ENCODE data around the gene ZPR1. TPM values are rescaled to one million over a fixed set of nuclear protein-coding genes. Genes with fewer than 3 reads are reported as not detected.

ZPR1 gene
- total RNA-seq, 1 experiment from 2014 or later = 139 TPM

DNA sequence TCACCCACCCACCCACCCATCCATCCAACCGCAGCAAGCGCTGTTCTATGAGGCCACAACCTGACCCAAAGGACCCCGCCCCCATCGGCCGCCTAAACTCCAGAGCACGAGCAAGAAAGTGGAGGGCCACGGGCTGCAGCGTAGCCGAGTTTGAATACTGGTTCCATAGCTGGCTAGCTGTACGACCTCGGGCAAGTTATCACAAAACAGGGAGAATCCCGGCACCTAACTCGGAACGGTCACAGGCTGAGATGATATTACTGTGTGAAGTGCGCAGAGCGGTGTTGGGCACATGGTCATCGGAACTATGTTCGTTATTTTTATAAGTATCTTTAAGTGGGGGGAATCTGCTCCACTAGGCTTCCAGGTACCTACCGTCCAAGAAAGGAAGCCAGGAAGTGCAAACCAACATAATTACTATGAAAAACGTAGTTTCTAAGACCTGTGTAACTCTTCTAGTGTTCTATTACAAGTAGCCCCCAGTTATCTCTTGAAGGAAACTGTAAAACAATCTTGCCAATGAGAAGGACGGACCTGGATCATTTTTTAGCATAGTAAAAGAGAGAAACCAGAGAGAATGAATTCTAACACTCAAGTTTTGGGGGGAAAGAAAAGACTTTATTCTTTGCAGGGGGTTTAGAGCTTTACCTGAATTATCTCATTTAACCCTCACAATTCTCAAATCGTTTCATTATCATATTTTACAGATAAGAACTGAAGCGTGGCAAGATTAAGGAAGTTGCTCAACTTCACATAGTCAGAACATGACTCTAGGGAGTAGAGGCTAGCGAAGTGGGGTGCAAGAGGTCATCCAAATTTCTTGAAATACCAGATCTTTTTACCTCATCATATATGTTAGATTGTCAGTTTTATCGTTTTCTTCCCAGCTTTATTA lies 14.4 kb downstream of the ZPR1 start:
- in situ Hi-C loops (cut with HindIII; ENCODE audit: low pct_unique_long_range_greater_than_20kb, low sequenced_read_pairs) = no loop called here
- ChIA-PET POLR2A (interaction anchor here (1.7 kb wide), 1 partner anchor 13 kb away, joined by 3 read pairs; no protein-coding TSS in a partner anchor), CTCF (no interaction called here)
- Histone ChIP-seq H3K36me3 (ENCODE audit: control insufficient read depth, insufficient read depth, low read length) (peaks cover 11% of the 10 kb centered on the region), H3K4me3 (ENCODE audit: low read depth in 2 of 2, low read length in 2 of 2) (peak overlapping the region; percentile 90 to 96), H3K4me1 (ENCODE audit: control insufficient read depth, insufficient read depth, low read length) (peaks cover 20% of the 10 kb centered on the region), H3K27me3 (ENCODE audit: control insufficient read depth, insufficient read depth, low read length) (no peaks in the 10 kb centered on the region), H3K27ac (ENCODE audit: low read length) (peak overlapping the region; percentile 95), H3K9me3 (ENCODE audit: control insufficient read depth, insufficient read depth, low read depth, low read length) (no peaks in the 10 kb centered on the region)
- BruUV-seq (replicated peaks) = TSS peak; percentile 97
- DNase-seq (ENCODE audit: low read depth, low spot score) (no peak), ATAC-seq (peak; percentile 75)
- intact Hi-C loops (cut with micrococcal nuclease; ENCODE audit: unreplicated experiment) = no loop called here
- TF ChIP-seq POLR2AphosphoS5 (IDR thresholded peaks at IDR 0.05; ENCODE audit: low read depth, low read length) (0 out of 2 replicates have a peak, but pooled peaks have one; percentile 33), TCF7L2 (IDR thresholded peaks at IDR 0.05; ENCODE audit: low read depth, low read length) (no peak), SIN3A (IDR thresholded peaks at IDR 0.05; ENCODE audit: borderline replicate concordance, insufficient read depth, low read depth, low read length) (no peak)
- TF ChIP-seq, protein P1, sequence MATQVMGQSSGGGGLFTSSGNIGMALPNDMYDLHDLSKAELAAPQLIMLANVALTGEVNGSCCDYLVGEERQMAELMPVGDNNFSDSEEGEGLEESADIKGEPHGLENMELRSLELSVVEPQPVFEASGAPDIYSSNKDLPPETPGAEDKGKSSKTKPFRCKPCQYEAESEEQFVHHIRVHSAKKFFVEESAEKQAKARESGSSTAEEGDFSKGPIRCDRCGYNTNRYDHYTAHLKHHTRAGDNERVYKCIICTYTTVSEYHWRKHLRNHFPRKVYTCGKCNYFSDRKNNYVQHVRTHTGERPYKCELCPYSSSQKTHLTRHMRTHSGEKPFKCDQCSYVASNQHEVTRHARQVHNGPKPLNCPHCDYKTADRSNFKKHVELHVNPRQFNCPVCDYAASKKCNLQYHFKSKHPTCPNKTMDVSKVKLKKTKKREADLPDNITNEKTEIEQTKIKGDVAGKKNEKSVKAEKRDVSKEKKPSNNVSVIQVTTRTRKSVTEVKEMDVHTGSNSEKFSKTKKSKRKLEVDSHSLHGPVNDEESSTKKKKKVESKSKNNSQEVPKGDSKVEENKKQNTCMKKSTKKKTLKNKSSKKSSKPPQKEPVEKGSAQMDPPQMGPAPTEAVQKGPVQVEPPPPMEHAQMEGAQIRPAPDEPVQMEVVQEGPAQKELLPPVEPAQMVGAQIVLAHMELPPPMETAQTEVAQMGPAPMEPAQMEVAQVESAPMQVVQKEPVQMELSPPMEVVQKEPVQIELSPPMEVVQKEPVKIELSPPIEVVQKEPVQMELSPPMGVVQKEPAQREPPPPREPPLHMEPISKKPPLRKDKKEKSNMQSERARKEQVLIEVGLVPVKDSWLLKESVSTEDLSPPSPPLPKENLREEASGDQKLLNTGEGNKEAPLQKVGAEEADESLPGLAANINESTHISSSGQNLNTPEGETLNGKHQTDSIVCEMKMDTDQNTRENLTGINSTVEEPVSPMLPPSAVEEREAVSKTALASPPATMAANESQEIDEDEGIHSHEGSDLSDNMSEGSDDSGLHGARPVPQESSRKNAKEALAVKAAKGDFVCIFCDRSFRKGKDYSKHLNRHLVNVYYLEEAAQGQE (IDR thresholded peaks at IDR 0.05; ENCODE audit: insufficient read depth in 1 of 2, low read depth in 2 of 2, low read length in 1 of 2) = no peak

GRCh38 chr11:116772443-116773202 lies 15.2 kb downstream of the ZPR1 start, which contains the start of gene BUD13:
Gene BUD13 (minus strand): TSS chr11:116772987. CDS start chr11:116772964, 23 bp downstream.
- Histone ChIP-seq H3K9me3 (ENCODE audit: control insufficient read depth, insufficient read depth, low read depth, low read length) (no peaks in the 10 kb centered on the region), H3K4me3 (ENCODE audit: low read depth in 2 of 2, low read length in 2 of 2) (peak within 1 kb of the TSS; percentile 90 to 96), H3K36me3 (ENCODE audit: control insufficient read depth, insufficient read depth, low read length) (peaks cover 12% of the 10 kb centered on the region), H3K27me3 (ENCODE audit: control insufficient read depth, insufficient read depth, low read length) (no peaks in the 10 kb centered on the region), H3K27ac (ENCODE audit: low read length) (peak within 1 kb of the TSS; percentile 99), H3K4me1 (ENCODE audit: control insufficient read depth, insufficient read depth, low read length) (peaks cover 20% of the 10 kb centered on the region)
- POLR2A ChIA-PET = interaction anchor here (1.7 kb wide), 1 partner anchor 14 kb away, joined by 3 read pairs; no protein-coding TSS in a partner anchor
- intact Hi-C loops (cut with micrococcal nuclease; ENCODE audit: unreplicated experiment) = no loop called here
- in situ Hi-C loops (cut with HindIII; ENCODE audit: low pct_unique_long_range_greater_than_20kb, low sequenced_read_pairs) = no loop called here
- CTCF ChIA-PET = interaction anchor here (1.2 kb wide), 1 partner anchor 17 kb away, joined by 4 read pairs; no protein-coding TSS in a partner anchor
- BruUV-seq (replicated peaks) = no TSS peak
- TF ChIP-seq, protein P2, sequence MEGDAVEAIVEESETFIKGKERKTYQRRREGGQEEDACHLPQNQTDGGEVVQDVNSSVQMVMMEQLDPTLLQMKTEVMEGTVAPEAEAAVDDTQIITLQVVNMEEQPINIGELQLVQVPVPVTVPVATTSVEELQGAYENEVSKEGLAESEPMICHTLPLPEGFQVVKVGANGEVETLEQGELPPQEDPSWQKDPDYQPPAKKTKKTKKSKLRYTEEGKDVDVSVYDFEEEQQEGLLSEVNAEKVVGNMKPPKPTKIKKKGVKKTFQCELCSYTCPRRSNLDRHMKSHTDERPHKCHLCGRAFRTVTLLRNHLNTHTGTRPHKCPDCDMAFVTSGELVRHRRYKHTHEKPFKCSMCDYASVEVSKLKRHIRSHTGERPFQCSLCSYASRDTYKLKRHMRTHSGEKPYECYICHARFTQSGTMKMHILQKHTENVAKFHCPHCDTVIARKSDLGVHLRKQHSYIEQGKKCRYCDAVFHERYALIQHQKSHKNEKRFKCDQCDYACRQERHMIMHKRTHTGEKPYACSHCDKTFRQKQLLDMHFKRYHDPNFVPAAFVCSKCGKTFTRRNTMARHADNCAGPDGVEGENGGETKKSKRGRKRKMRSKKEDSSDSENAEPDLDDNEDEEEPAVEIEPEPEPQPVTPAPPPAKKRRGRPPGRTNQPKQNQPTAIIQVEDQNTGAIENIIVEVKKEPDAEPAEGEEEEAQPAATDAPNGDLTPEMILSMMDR (IDR thresholded peaks at IDR 0.05) = no peak
- TF ChIP-seq, protein P1 (IDR thresholded peaks at IDR 0.05; ENCODE audit: insufficient read depth in 1 of 2, low read depth in 2 of 2, low read length in 1 of 2) = peak in 1 of 2 experiments; percentile 79; a peak in 2 of 4 replicates
- TF ChIP-seq TCF7L2 (IDR thresholded peaks at IDR 0.05; ENCODE audit: low read depth, low read length) (peak; percentile 25; the same call in 1 of the 2 replicates), POLR2AphosphoS5 (IDR thresholded peaks at IDR 0.05; ENCODE audit: low read depth, low read length) (peak; percentile 97), SIN3A (IDR thresholded peaks at IDR 0.05; ENCODE audit: borderline replicate concordance, insufficient read depth, low read depth, low read length) (peak; percentile 94; the same call in 1 of the 2 replicates)
- peak; percentile 95 for ATAC-seq
- no peak for DNase-seq (ENCODE audit: low read depth, low spot score)

Measured in Panc1 (cell line).